ENCODE measurements around the gene ERC1. TPM values are rescaled to one million over a fixed set of nuclear protein-coding genes. Genes with fewer than 3 reads are reported as not detected.

Gene ERC1
- total and polyA plus RNA-seq, 12 donors = 6.5 to 67.5 (median 47.5) TPM

DNA sequence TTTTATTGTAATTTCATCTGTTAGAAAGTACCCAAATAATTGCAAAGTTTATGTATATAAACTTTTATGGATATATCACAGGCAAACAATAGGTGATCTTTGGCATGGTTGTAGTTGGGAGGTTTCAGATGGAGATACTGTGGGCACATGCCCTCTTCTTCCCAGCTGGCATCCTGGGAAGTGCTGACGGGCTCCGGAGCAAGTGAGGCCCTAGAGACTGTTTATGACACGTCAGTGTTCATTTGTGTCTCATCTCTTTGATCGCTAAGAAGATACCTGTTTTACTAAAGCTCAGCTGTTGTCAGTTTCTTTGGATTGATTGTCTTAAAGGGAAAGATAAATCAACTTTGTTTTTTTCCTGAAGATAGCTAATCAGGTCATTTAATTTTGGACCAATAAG is 315.8 kb downstream of the ERC1 start:
- TF ChIP-seq, protein P1, sequence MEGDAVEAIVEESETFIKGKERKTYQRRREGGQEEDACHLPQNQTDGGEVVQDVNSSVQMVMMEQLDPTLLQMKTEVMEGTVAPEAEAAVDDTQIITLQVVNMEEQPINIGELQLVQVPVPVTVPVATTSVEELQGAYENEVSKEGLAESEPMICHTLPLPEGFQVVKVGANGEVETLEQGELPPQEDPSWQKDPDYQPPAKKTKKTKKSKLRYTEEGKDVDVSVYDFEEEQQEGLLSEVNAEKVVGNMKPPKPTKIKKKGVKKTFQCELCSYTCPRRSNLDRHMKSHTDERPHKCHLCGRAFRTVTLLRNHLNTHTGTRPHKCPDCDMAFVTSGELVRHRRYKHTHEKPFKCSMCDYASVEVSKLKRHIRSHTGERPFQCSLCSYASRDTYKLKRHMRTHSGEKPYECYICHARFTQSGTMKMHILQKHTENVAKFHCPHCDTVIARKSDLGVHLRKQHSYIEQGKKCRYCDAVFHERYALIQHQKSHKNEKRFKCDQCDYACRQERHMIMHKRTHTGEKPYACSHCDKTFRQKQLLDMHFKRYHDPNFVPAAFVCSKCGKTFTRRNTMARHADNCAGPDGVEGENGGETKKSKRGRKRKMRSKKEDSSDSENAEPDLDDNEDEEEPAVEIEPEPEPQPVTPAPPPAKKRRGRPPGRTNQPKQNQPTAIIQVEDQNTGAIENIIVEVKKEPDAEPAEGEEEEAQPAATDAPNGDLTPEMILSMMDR (IDR thresholded peaks at IDR 0.05) = no peak
- Histone ChIP-seq H3K4me3 (no peak overlapping the region), H3K36me3 (peaks cover 0 to 9% (median 0%) of the 10 kb centered on the region in 9 donors), H3K4me1 (peaks cover 0 to 70% (median 30%) of the 10 kb centered on the region in 9 donors), H3K27me3 (no peaks in the 10 kb centered on the region), H3K9me3 (no peaks in the 10 kb centered on the region), H3K27ac (peak overlapping the region in 4 of 10 donors; percentile 26 to 82 (median 56))
- ATAC-seq = peak in 1 of 8 donors; percentile 36
- intact Hi-C loops (cut with DNase I) = no loop called here
- DNase-seq = no peak
- 44 to 58% methylated on average over 4 of the region's 4 CpGs for WGBS, 2 donors

DNA sequence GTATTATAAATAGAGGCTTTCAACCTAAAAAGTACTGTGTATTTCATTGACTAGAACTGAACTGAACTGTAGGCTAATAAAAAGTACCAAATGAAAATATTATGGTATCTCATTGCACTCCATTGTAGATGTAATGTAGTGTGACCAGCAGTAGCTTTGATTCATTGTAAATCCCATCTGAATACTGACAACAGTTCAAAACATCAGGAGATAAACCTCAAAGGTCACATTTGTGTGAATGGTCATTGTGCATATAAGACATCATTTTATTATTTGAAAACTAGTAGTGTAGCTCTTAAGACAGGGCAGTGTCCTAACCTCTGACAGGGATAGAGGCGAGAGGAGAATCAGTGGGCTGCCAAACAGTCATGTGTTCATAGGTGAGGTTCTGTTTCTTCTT is 316.8 kb downstream of the ERC1 start:
- Histone ChIP-seq H3K27me3 (no peaks in the 10 kb centered on the region), H3K4me1 (peaks cover 0 to 70% (median 30%) of the 10 kb centered on the region in 9 donors), H3K4me3 (no peak overlapping the region), H3K9me3 (no peaks in the 10 kb centered on the region), H3K27ac (peak overlapping the region in 1 of 10 donors; percentile 82), H3K36me3 (peaks cover 0 to 9% (median 0%) of the 10 kb centered on the region in 9 donors)
- TF ChIP-seq, protein P1 (IDR thresholded peaks at IDR 0.05) = no peak
- DNase-seq (no peak), ATAC-seq (no peak)
- intact Hi-C loops (cut with DNase I) = no loop called here
- WGBS, 2 donors = 90 to 95% methylated on average over 1 of the region's 1 CpG

DNA sequence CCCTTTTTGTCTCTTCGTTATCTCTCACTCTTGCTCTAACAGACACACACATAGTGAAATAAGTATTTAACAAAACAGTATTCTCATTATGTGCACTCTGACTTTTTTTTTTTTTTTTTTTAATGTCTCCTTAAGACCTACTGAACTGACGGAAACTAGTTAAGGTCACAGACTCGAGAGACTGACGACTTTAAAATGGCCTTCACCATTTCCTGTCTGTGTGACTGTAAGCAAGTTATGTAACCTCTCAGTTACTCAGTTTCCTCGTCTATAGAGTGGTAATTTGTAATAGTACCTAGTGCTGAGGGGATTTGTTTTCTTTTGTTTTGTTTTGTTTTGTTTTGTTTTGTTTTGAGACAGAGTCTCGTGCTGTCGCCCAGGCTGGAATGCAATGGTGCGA is 318.6 kb downstream of the ERC1 start:
- intact Hi-C loops (cut with DNase I) = no loop called here
- Histone ChIP-seq H3K9me3 (peaks cover 0 to 12% (median 7%) of the 10 kb centered on the region in 11 donors), H3K4me3 (no peak overlapping the region), H3K27me3 (no peaks in the 10 kb centered on the region), H3K27ac (peak overlapping the region in 1 of 10 donors; percentile 21), H3K4me1 (peaks cover 0 to 71% (median 30%) of the 10 kb centered on the region in 9 donors), H3K36me3 (peaks cover 0 to 14% (median 0%) of the 10 kb centered on the region in 9 donors)
- DNase-seq (no peak), ATAC-seq (no peak)
- WGBS, 2 donors = 74 to 86% methylated on average over 8 of the region's 8 CpGs
- TF ChIP-seq, protein P1 (IDR thresholded peaks at IDR 0.05) = no peak

DNA sequence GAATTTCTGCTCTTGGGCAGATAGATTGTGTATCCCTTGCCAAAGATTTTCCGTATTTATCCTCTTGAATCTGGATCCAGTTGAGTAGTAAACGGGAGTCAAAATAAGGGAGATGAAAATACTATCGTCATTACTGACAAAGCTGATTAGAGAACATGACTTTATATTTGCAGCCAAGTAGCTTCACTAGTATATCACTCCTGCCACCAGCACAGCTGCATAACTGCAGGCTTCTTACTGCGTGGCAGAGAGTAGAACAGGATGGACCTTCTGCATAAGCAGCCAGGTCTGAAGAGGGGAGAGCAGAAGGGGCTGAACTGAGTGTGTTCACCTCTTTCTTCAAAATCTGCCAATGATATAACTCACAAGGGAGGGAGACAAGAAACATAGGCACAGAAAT is 319.6 kb downstream of the ERC1 start:
- ATAC-seq (peak in 6 of 8 donors; percentile 36 to 69 (median 49)), DNase-seq (no peak)
- Histone ChIP-seq H3K4me3 (no peak overlapping the region), H3K27ac (peak overlapping the region in 1 of 10 donors; percentile 6), H3K36me3 (peaks cover 0 to 22% (median 0%) of the 10 kb centered on the region in 9 donors), H3K27me3 (no peaks in the 10 kb centered on the region), H3K9me3 (peaks cover 0 to 21% (median 12%) of the 10 kb centered on the region in 11 donors), H3K4me1 (peaks cover 0 to 61% (median 27%) of the 10 kb centered on the region in 9 donors)
- TF ChIP-seq, protein P1 (IDR thresholded peaks at IDR 0.05) = no peak
- WGBS, 2 donors = 36 to 54% methylated on average over 4 of the region's 4 CpGs
- intact Hi-C loops (cut with DNase I) = no loop called here

Data from heart right ventricle (tissue), 16 donors.